ENCODE measurements around the gene EOLA2. TPM values are rescaled to one million over a fixed set of nuclear protein-coding genes. Genes with fewer than 3 reads are reported as not detected.
"Not testable (repeated sequence)": the region's sequence is repeated elsewhere in the genome, so short reads cannot be mapped to it uniquely, and the experiment has no call there.

Gene EOLA2
- total RNA-seq, 1 experiment from 2014 or later: 35.7 TPM

- Histone ChIP-seq H3K79me2 (ENCODE audit: low read length) (peaks cover 12% of the 10 kb centered on the region), H3K4me2 (ENCODE audit: low read length) (peak overlapping the region; percentile 63)
- peak; percentile 52; the same call in 1 of the 2 replicates for TF ChIP-seq CTCF (conservative IDR thresholded peaks at IDR 0.05; ENCODE audit: low read depth, low read length)
- CTCF ChIA-PET: interaction anchor here (0.6 to 1.1 kb wide), 3 partner anchors 9 to 424 kb away, joined by 3 to 4 read pairs (median 3); no protein-coding TSS in a partner anchor
- POLR2A ChIA-PET (ENCODE audit: unreplicated experiment): interaction anchor here (0.5 to 2.4 kb wide), 3 partner anchors 63 to 774 kb away, joined by 4 to 32 read pairs (median 5); partner anchors contain the start of gene EOLA1
- H3K36me3 ChIP-seq (ENCODE audit: low read depth, low read length); H3K9ac ChIP-seq (ENCODE audit: low read length); ATAC-seq; BruUV-seq (replicated peaks); H3K27me3 ChIP-seq (ENCODE audit: low read length); intact Hi-C loops (cut with micrococcal nuclease); DNase-seq; H3K4me1 ChIP-seq (ENCODE audit: insufficient read depth, low read length); H3K4me3 ChIP-seq (ENCODE audit: low read length); H3K9me3 ChIP-seq (ENCODE audit: low read length); H3F3A ChIP-seq (ENCODE audit: low read length, unreplicated experiment); H3K9me2 ChIP-seq (replicated peaks; ENCODE audit: low read length); H2AFZ ChIP-seq (ENCODE audit: low read length); H4K20me1 ChIP-seq (ENCODE audit: low read length); H3K27ac ChIP-seq (ENCODE audit: low read length): not testable (repeated sequence)
Observed at GRCh38 chrX:149940674-149941024, 2.4 kb upstream of the EOLA2 start.

- H3K9ac ChIP-seq (ENCODE audit: low read length): peak overlapping the region; percentile 88
- ChIA-PET POLR2A (ENCODE audit: unreplicated experiment) (interaction anchor here (0.5 to 2.4 kb wide), 3 partner anchors 63 to 775 kb away, joined by 4 to 32 read pairs (median 5); partner anchors contain the start of gene EOLA1), CTCF (interaction anchor here (0.6 to 1.4 kb wide), 4 partner anchors 10 to 543 kb away, joined by 3 to 5 read pairs (median 4); no protein-coding TSS in a partner anchor)
- BruUV-seq (replicated peaks): no TSS peak
- H3F3A ChIP-seq (ENCODE audit: low read length, unreplicated experiment): no peaks in the 10 kb centered on the region
- H3K27me3 ChIP-seq (ENCODE audit: low read length): no peaks in the 10 kb centered on the region
- peak overlapping the region; percentile 93 for H3K4me2 ChIP-seq (ENCODE audit: low read length)
- intact Hi-C loops (cut with micrococcal nuclease): no loop called here
- peaks cover 4% of the 10 kb centered on the region; the same call in 1 of the 2 replicates for H3K4me1 ChIP-seq (ENCODE audit: insufficient read depth, low read length)
- H4K20me1 ChIP-seq (ENCODE audit: low read length): no peaks in the 10 kb centered on the region
- no peaks in the 10 kb centered on the region for H3K9me2 ChIP-seq (replicated peaks; ENCODE audit: low read length)
- ATAC-seq: peak; percentile 72
- peaks cover 12% of the 10 kb centered on the region for H3K79me2 ChIP-seq (ENCODE audit: low read length)
- no peaks in the 10 kb centered on the region for H3K9me3 ChIP-seq (ENCODE audit: low read length)
- H3K27ac ChIP-seq (ENCODE audit: low read length): peak overlapping the region; percentile 93
- H2AFZ ChIP-seq (ENCODE audit: low read length): peak overlapping the region; percentile 66
- peak overlapping the region; percentile 77 for H3K4me3 ChIP-seq (ENCODE audit: low read length)
- TF ChIP-seq EZH2phosphoT487 (IDR thresholded peaks at IDR 0.05; ENCODE audit: borderline replicate concordance, low read length) (no peak), EZH2 (IDR thresholded peaks at IDR 0.05; ENCODE audit: low read length, unreplicated experiment) (no peak), CTCF (conservative IDR thresholded peaks at IDR 0.05; ENCODE audit: low read depth, low read length) (no peak)
- H3K36me3 ChIP-seq (ENCODE audit: low read depth, low read length): no peaks in the 10 kb centered on the region
- DNase-seq: peak; percentile 94
Observed at GRCh38 chrX:149939905-149940673, 1.8 kb upstream of the EOLA2 start.

- H3K27me3 ChIP-seq (ENCODE audit: low read length): no peaks in the 10 kb centered on the region
- peak; percentile 30 for ATAC-seq
- TF ChIP-seq EZH2phosphoT487 (IDR thresholded peaks at IDR 0.05; ENCODE audit: borderline replicate concordance, low read length) (no peak), EZH2 (IDR thresholded peaks at IDR 0.05; ENCODE audit: low read length, unreplicated experiment) (no peak), CTCF (conservative IDR thresholded peaks at IDR 0.05; ENCODE audit: low read depth, low read length) (no peak)
- no peaks in the 10 kb centered on the region for H3K36me3 ChIP-seq (ENCODE audit: low read depth, low read length)
- H3K4me1 ChIP-seq (ENCODE audit: insufficient read depth, low read length): peaks cover 4% of the 10 kb centered on the region; the same call in 1 of the 2 replicates
- H2AFZ ChIP-seq (ENCODE audit: low read length): no peak overlapping the region
- no TSS peak for BruUV-seq (replicated peaks)
- peaks cover 12% of the 10 kb centered on the region for H3K79me2 ChIP-seq (ENCODE audit: low read length)
- H3F3A ChIP-seq (ENCODE audit: low read length, unreplicated experiment): no peaks in the 10 kb centered on the region
- no peaks in the 10 kb centered on the region for H3K9me2 ChIP-seq (replicated peaks; ENCODE audit: low read length)
- intact Hi-C loops (cut with micrococcal nuclease): no loop called here
- H3K9ac ChIP-seq (ENCODE audit: low read length): peak overlapping the region; percentile 88
- no peaks in the 10 kb centered on the region for H4K20me1 ChIP-seq (ENCODE audit: low read length)
- H3K4me3 ChIP-seq (ENCODE audit: low read length): peak overlapping the region; percentile 77
- H3K4me2 ChIP-seq (ENCODE audit: low read length): peak overlapping the region; percentile 93
- CTCF ChIA-PET: interaction anchor here (0.6 to 1.4 kb wide), 4 partner anchors 10 to 543 kb away, joined by 4 to 8 read pairs (median 5); no protein-coding TSS in a partner anchor
- no peak for DNase-seq
- POLR2A ChIA-PET (ENCODE audit: unreplicated experiment): interaction anchor here (0.6 to 2.4 kb wide), 4 partner anchors 62 to 750 kb away, joined by 3 to 32 read pairs (median 9); partner anchors contain the start of gene EOLA1
- no peaks in the 10 kb centered on the region for H3K9me3 ChIP-seq (ENCODE audit: low read length)
- peak overlapping the region; percentile 93 for H3K27ac ChIP-seq (ENCODE audit: low read length)
Observed at GRCh38 chrX:149939655-149939904, 1.3 kb upstream of the EOLA2 start.
